GM06990 (cell line): ENCODE measurements around the gene C2CD2.
"Not testable (repeated sequence)": the region's sequence is repeated elsewhere in the genome, so short reads cannot be mapped to it uniquely, and the experiment has no call there.

ENCODE experiments used
- DNase-seq: peaks from one replicate; pipeline ENCODE4 v3.0.0-alpha.2; 2011; ENCODE audit not compliant: insufficient read length; ENCODE audit errors: extremely low read depth
- H3K27me3 ChIP-seq: replicated peaks from 2 replicates; pipeline ENCODE4 v1.6.0; 2011; ENCODE audit warnings: low read length; ENCODE audit not compliant: control insufficient read depth, insufficient read depth
- H3K36me3 ChIP-seq: 2 replicates; pipeline ENCODE4 v1.5.1; 2011; ENCODE audit warnings: low read length; ENCODE audit not compliant: control insufficient read depth, insufficient read depth
- H3K4me3 ChIP-seq: replicated peaks from 2 replicates; pipeline ENCODE4 v1.5.1; 2011; ENCODE audit warnings: low read depth, mild to moderate bottlenecking, control low read depth, low read length
- TF ChIP-seq, protein P1 (sequence below): IDR thresholded peaks from 2 replicates; pipeline ENCODE4 v1.5.1; 2011; ENCODE audit warnings: low read length, control low read depth, mild to moderate bottlenecking, inconsistent platforms; ENCODE audit not compliant: insufficient read depth, poor library complexity, severe bottlenecking

The C2CD2 gene

GRCh38 chr21:41953249-41953830, 478 bp downstream of the C2CD2 start:
- H3K4me3 ChIP-seq: peak overlapping the region; percentile 77
- H3K27me3 ChIP-seq: no peaks in the 10 kb centered on the region
- no peaks in the 10 kb centered on the region for H3K36me3 ChIP-seq
- no peak for DNase-seq
- TF ChIP-seq, protein P1, sequence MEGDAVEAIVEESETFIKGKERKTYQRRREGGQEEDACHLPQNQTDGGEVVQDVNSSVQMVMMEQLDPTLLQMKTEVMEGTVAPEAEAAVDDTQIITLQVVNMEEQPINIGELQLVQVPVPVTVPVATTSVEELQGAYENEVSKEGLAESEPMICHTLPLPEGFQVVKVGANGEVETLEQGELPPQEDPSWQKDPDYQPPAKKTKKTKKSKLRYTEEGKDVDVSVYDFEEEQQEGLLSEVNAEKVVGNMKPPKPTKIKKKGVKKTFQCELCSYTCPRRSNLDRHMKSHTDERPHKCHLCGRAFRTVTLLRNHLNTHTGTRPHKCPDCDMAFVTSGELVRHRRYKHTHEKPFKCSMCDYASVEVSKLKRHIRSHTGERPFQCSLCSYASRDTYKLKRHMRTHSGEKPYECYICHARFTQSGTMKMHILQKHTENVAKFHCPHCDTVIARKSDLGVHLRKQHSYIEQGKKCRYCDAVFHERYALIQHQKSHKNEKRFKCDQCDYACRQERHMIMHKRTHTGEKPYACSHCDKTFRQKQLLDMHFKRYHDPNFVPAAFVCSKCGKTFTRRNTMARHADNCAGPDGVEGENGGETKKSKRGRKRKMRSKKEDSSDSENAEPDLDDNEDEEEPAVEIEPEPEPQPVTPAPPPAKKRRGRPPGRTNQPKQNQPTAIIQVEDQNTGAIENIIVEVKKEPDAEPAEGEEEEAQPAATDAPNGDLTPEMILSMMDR: no peak

- no peaks in the 10 kb centered on the region for H3K27me3 ChIP-seq
- DNase-seq: no peak
- TF ChIP-seq, protein P1: no peak
- H3K36me3 ChIP-seq: no peaks in the 10 kb centered on the region
- H3K4me3 ChIP-seq: peak overlapping the region; percentile 77
Measured at GRCh38 chr21:41952568-41953248, 1.1 kb downstream of the C2CD2 start.

DNA sequence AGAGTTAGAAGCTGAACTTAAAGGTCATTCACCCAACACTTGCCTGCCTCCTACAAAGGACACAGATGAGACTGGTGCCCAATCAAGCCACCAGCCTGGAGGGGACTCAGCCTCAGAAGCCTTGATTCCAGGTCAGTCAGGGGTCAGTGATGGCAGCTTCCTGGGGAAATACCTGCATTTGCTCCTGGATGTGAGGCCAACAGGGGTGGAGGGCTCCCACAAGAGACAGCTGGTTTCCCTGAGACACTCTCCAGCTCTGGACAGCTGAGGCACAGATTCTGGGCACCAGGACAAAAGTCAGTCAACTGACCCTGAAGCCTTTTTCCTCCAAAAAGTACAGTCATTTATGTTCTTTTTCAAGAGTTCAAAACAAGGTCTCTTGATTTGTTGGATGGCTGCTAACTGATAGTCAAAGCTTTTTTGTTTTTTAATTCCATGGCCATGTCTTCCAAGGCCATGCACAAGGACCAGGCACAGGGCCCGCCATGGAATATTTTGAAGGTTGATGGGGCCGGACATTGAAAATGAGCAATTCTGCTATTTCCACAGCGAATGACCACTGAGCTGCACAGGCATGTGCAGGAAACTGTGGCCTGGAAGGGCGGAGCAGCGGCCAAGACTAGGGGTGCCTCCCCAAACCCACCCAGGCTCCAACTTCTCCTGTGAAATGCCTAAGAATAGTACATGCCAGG, 1.8 kb downstream of the C2CD2 start:
- peak overlapping the region; percentile 77 for H3K4me3 ChIP-seq
- TF ChIP-seq, protein P1: no peak
- no peaks in the 10 kb centered on the region for H3K27me3 ChIP-seq
- DNase-seq: no peak
- no peaks in the 10 kb centered on the region for H3K36me3 ChIP-seq

DNA sequence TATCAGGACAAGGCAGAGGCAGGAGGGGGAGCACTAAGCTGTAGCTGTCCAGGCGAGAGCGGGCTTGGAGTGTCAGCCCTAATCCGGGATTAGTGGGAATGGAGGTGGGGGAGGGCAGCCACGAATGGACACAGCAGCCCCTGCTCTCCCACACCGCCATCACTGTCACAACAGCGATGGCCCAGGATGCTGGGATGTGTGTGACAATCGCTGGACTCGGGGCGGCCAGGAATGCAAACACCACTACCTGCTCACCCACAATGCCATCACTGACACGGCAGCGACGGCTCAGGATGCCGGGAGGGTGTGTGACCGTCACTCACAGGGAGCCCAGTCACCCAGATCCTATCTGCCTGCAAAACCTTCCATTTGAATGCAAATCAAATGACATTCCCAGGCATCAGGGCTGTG, 2.9 kb downstream of the C2CD2 start:
- no peaks in the 10 kb centered on the region for H3K27me3 ChIP-seq
- no peak overlapping the region for H3K4me3 ChIP-seq
- H3K36me3 ChIP-seq: no peaks in the 10 kb centered on the region
- TF ChIP-seq, protein P1: no peak
- no peak for DNase-seq

- not testable (repeated sequence) for H3K36me3 ChIP-seq, H3K4me3 ChIP-seq, DNase-seq, H3K27me3 ChIP-seq
Measured at GRCh38 chr21:41949631-41950030, 4.2 kb downstream of the C2CD2 start.

GRCh38 chr21:41948901-41949300, 4.9 kb downstream of the C2CD2 start:
- H3K36me3 ChIP-seq: no peaks in the 10 kb centered on the region
- TF ChIP-seq, protein P1: no peak
- H3K27me3 ChIP-seq: no peaks in the 10 kb centered on the region
- DNase-seq: no peak
- H3K4me3 ChIP-seq: no peak overlapping the region
